HG03378 (cell line): ENCODE measurements around the gene PALB2.
"Not testable (repeated sequence)": the region's sequence is repeated elsewhere in the genome, so short reads cannot be mapped to it uniquely, and the experiment has no call there.

Source experiments
- ATAC-seq: cut with Tn5 transposase; IDR thresholded peaks from one replicate; pipeline ENCODE4 v1.9.1; 2021; ENCODE audit warnings: mild to moderate bottlenecking, moderate library complexity; ENCODE audit not compliant: unreplicated experiment

PALB2 gene

DNA sequence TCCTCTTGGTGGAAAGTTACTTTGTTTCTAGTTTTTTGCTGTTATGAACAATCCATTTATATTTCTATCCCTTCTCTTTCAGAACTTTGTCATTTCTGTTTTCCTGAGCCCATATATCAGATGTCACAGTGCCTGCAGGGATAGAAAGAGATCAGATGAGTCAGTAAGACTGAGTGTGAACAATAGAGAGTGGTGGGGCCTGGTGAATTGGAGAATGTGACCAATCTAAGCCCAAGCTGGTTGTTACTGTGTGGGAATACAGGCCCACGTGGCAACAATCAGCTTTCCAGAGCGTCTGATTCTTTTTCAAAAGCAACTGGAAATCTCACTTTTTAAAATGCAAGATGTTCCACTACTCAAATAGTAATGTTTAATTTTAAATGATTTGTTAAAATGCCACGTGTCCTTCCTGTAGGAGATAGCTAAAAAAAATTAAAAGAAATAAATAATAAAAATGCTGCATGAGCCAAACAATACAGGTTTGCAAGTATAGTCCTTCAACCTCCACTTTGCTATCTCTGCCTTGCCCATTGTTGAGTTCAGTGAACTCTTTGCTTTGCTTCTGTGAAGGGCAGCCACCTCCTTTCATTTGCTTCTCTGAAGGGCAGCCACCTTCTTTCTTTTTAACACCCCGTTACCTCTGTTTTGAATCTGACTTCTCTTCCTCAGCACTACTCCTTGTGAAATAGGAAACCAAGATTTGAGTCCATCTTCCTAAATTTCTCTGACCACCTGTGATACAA is 9.7 kb upstream of the PALB2 start:
- ATAC-seq: no peak

DNA sequence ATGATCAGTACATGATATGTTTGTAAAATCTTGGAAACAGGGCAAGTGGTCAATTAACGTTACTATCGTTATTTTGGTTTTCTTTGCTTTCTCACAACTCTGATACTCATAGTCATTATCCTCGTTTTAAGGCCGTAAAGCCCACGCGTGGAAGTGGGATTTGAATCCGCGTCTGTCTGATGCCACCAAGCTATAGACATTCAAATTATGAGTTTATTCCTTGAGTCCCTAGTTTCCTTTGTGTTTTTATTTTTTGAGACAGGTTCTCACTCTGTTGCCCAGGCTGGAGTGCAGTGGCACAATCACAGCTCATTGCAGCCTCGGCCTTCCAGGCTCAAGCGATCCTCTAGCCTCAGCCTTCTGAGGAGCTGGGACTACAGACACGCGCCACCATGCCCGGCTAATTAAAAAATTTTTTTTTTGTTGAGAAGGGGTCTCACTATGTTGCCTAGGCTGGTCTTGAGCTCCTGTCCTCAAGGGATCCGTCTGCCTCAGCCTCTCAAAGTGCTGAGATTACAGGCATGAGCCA is 1.2 kb upstream of the PALB2 start:
- no peak for ATAC-seq

DNA sequence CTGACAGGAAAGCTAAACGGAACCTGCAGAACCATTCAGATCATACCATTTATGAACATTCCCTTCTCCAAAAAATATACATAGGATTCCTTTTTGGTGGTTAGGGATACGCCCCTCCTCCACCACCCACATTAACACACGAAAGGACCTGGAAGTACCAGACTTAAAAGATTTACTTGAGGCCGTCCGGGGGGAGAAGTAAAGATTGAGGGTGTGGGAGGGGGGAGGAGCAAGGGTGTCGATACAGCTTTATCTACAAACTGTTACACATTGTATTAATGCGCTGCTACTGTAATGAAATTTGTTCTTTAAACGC is 537 bp downstream of the PALB2 start:
- ATAC-seq: no peak

DNA sequence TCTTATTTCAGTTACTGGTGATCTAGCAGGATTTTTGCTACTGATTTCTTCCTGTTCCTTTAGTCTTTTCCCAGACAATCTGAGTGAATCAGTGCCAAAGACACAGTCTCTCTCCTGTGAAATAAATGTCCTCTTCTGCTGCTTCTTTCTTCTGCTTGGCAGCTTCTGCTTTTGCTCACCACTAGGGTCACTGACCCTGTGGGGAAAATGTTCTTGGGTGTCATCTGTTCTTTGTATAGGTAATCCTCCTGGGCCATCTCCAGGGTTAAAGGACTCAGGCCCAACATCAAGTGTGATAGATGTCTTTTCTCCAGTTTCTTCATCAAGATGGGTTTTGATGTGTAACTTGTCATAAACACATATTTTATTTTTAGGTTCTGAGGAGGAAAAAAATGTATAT is 5.2 kb downstream of the PALB2 start:
- no peak for ATAC-seq

DNA sequence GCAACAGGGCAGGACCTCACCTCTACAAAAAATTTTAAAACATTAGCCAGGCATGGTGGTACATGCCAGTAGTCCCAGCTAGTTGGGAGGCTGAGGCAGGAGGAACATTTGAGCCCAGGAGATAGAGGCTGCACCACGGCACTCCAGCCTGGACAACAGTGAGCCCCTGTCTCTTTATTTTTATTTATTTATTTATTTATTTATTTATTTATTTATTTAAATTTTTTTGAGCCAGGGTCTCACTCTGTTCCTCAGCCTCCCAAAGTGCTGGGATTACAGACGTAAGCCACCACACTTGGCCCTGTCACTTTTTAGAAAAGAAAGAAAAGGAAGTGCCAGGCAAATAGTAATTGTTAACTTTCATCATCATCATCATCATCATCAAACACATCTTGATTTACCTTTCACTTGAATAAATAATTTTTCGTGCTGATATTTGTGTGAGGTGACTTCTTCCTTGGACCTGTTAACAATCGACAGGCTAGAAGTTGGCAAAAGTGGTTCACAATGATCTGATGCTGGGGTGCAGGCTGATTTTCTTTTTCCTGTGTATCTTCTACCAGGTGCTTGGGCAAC is 6.6 kb downstream of the PALB2 start:
- ATAC-seq: no peak

DNA sequence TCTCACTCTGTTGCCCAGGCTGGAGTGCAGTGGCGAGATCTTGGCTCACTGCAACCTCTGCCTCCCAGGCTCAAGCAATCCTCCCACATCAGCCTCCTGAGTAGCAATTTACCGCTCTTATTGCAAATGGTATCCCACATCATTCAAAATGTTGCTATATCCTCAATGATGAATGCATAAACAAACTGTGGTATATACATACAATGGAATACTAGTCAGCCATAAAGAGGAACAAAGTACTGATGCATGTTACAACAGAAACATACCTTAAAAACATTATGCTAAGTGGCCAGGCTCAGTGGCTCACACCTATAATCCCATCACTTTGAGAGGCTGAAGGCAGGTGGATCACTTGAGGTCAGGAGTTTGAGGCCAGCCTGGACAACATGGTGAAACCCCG is 9.2 kb downstream of the PALB2 start:
- ATAC-seq: not testable (repeated sequence)

DNA sequence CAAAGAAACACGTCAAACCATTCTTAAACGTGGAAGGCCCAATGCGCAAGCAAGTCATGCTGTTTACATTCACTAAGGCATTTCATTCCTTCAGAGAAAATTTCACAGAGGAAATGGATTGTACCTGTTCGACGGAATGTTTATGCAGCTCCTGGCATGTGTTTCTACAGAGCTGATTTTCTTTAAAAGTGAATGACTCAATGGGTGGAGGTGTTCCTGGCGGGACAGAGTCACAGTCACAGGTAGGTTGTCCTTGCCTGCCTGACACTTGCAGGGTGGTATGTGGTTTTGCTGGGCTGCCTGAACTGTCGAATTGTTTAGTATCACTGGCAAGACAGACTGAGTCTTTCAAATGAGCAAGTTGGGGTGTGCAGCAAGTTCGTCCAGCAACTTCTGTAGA is 11.6 kb downstream of the PALB2 start:
- ATAC-seq: no peak

DNA sequence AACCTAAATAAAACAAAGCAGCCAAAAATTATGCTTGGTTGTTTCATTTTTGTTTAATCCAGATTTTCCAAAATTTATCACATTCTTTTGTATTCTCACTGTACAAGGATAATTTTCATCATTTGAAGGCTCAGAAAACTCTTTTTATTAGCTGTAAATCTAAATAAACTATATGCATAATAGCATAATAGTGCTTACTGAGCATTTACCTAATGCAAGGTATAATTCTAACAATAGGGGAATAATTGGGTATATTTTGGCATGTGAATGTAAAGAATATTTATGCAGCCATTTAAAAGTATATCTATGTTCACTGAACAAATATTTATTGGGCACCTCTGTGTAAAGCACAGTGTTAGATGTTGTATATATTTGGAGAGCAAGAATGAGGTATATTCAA is 17.0 kb downstream of the PALB2 start:
- no peak for ATAC-seq

DNA sequence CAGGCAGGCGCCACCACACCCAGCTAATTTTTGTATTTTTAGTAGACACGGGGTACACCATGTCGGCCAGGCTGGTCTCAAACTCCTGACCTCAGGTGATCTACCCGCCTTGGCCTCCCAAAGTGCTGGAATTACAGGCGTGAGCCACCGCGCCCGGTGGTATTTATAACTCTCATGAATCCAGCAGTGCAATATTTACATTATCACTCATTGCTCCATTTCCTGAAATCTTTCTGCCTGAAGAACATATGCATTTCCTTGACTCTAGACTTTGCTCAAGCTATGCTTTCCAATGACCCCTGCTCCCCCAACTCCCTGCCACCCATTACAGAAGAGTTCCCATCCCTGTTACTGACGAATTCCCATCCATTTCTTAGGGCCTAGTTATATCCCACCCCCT is 25.3 kb downstream of the PALB2 start:
- no peak for ATAC-seq

DNA sequence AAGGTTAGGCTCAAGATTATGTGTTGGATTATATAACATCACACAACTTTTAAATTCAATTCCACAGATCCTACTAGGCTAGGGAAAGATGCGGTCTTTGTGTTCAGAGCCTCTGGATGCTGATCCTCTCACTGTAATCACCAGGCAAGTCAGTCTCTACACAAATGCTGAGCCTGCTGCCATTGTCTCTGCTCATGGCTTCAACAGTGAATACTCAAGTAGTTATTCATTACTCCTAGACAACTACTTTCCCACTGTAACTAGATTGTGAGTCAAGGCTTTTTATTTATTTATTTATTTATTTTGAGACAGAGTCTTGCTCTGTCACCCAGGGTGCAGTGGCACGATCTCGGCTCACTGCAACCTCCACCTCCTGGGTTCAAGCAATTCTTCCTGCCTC is 29.2 kb downstream of the PALB2 start:
- no peak for ATAC-seq

DNA sequence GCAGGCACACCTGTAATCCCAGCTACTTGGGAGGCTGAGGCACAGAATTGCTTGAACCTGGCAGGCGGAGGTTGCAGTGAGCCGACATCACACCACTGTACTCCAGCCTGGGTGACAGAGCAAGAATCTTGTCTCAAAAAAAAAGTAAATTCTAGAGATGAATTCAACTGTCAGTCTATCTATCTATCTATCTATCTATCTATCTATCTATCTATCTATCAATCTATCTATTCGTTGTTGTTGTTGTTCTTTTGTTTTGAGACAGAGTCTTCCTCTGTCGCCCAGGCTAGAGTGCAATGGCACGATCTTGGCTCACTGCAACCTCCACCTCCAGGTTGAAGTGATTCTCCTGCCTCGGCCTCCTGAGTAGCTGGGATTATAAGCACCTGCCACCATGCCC is 30.2 kb downstream of the PALB2 start:
- not testable (repeated sequence) for ATAC-seq

DNA sequence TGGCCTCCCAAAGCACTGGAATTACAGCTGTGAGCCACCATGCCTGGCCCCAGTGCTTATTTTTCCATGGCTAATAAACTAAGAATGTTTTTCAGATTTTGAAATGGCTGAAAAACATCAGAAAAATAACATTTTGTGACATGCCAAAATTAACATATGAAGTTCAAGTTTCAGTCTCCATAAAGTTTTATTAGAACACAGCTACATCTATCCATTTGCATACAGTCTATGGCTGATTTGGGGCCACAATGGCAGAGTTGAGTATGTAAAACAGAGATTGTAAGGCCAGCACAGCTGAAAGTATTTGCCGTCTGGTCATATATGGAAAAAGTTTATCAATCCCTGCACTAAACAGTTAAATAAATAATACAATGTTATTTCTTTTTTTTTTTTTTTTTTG is 31.2 kb downstream of the PALB2 start:
- no peak for ATAC-seq

DNA sequence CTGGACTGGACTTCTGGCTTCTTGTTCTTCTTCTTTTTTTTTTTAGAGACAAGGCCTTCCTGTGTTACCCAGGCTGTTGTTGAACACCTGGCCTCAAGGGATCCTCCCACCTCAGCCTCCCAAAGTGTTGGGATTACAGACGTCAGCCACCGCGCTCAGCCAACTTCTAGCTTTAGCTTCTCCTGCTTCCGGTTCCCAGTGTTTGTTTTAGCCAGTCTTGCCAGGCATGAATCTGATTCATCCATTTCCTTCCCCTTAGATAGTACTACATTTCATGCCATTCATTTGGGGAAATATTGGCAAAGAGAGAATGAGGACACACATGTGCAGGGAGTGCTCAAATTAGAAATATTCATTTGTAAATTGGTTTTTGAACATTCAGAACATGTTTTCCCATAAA is 32.9 kb downstream of the PALB2 start:
- no peak for ATAC-seq

DNA sequence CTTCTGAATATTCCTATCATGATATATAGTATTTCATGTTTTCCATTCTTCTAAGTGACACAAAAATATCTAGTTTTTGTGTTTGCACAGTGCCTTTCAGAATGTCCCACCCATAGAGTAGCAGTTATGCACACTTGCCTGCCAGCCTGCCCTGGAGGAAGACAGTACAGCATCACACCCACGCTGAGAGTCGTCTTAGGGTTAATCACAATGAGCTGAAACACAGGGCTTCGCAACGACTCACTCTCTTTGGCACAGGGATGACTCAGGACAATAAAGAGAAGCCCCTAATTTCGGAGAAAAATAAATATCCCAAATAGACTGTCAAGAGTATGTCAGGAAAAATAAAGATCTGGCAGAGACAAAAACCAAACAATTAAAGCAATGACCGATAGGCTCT is 33.4 kb downstream of the PALB2 start:
- no peak for ATAC-seq

DNA sequence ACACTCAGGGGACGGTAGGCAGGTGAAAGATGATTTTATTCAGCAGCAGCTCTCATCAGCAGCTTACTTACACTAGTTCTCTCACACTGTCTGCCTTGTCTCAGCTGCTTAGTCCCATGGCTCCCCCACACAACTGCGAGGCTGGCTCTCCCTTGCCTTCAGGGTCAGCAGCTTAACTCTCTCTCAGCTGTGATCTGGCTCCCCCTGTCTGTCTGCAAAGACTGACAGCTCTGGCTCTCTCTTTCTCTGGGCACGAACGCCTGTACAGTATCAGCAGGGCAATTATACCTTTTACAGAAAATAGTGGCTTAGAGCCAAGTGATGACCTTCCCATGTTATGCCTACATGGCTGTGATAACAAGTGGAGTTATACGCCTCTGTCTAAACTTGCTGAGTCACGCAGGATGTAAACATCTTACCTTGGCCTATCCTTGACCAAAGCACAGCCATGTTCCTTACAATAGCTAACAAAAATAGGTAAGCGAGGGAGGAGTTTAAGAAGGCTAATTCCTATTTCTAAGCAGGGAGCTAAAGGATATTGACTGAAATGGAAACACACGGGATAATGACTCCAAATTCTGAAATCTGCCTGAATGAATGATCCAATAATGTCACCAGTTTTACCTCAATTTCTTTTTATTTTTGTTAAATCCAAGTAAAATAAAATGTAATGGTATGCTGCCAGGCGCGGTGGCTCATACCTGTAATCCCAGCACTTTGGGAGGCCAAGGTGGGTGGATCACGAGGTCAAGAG is 43.9 kb downstream of the PALB2 start:
- ATAC-seq: no peak

DNA sequence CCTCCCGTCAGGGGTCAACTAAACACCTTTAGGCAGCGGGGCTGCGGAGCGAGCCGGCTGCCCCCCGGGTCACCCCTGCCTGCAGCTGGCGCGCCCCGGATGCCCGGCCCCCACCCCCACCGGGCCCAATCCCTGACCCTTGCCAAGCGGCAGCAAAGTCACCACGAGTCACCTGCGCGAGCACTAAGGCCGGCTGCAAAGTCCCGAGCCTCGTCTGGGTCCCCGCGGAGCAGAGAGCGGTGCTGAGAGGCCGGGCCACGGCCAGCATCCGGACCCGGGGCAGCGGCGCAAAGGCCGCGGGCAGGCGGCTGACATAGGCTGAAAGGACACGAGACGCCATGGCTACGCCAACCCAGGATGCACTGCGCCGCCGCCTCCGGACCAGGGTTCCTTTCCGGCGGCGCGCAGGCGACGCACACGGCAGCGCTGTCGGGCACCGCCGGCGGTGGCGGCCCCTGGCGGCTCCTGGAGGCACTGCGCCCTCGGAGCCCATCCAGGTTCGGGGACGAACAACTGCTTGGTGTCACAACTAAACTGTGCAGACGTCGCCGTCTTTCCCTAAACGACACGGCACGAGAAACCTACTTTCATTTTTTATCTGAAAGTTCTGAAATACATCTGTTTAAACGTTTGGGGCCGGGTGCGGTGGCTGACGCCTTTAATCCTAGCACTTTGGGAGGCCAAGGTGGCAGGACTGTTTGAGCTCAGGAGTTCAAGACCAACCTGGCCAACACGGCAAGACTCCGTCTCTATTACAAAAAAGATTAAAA is 45.0 kb downstream of the PALB2 start, which contains the start of gene NDUFAB1:
TSS of gene NDUFAB1 (minus strand) at position 366 of the 770 bp plus-strand sequence. CDS start at position 340, 26 bp downstream.
- peak; percentile 81 for ATAC-seq

DNA sequence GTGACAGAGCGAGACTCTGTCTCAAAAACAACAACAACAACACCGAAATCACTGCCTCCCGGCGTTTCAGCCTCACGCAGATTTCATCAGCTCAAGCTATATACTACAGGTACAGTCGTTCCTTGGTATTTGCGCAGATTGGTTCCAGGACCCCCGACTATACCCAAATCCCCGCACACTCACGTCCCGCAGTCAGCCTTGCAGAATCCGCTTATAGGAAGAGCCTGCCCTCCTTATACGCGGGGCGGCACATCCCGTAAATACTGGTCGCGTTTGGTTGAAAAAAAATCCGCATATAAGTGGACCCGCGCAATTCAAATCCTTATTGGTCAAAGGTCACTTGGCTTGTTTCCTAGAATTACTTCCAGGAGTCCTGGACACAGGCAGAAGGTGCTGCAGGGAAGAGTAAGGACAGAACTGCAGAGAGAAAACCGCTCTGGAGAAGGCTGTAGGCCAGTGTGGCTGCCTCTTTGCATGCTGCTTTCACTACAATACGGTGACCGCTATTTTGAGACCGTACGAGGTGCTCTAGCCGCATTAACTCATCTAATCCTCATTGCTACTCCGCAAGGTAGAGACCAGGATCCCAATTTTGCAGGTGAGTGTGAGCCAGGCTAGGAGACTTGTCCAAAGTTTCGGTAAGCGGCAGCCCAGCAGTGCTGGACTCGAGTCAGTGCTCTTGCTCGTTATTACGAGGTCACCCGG is 45.7 kb downstream of the PALB2 start:
- peak; percentile 14 for ATAC-seq

DNA sequence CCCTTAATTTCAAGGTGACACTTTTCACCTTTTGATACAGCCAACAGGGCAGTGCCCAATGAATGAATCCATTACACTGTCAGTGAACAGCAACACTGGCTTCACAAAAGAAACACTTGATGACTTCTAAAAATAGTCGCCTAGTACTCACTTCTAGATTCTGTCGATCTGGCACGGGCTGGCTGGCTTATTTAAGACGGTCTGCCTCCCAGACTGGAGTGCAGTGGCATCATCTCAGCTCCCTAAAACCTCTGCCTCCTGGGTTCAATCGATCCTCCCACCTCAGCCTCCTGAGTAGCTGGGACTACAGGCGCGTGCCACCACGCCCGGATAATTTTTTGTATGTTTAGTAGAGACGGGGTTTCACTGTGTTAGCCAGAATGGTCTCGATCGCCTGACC is 46.9 kb downstream of the PALB2 start:
- ATAC-seq: no peak

DNA sequence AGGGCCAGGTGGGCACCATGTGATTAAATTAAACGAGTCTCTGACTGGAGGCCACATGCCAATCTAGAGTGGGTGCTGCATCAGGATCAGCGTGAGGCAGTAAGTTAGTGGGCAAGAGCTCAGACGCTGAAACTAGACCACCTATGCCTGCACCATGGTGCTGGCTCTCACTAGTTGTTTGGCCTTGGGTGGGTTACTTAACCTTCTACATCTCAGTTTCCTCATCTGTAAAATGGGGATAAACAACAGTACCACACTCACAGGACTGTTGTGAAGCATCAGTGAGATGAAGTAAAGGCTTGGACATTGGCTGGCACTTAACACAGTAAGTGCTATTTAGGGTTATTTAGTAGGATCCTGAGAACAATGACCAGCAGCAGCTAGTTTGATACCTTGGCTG is 50.9 kb downstream of the PALB2 start:
- ATAC-seq: no peak

DNA sequence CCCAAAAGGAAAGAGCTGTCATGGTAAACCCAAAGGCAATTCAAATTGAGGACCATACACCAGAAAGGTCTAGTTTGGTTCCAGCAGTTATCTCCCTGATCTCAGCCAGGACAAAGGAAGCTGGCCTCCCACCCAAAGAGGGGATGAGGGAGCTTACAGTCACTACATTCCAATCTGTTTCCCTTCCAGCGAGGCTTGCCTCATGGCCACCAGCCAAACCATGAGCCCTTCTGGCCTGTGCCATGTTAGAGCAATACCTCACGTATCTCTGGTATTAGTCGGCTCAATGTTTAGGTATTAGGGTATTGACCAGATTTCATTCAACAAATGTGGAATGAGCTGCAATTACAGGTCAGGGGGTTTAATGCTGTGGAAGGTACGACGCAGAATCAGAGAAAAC is 53.4 kb downstream of the PALB2 start:
- no peak for ATAC-seq
